HG03442 (cell line): ENCODE measurements around the gene PCMTD2.

Experiments used
- ATAC-seq: cut with Tn5 transposase; IDR thresholded peaks from one replicate; pipeline ENCODE4 v1.9.1; 2021; ENCODE audit warnings: mild to moderate bottlenecking, moderate library complexity; ENCODE audit not compliant: unreplicated experiment

The PCMTD2 gene

GRCh38 chr20:64238115-64238825 lies 17.3 kb upstream of the PCMTD2 start:
- no peak for ATAC-seq

DNA sequence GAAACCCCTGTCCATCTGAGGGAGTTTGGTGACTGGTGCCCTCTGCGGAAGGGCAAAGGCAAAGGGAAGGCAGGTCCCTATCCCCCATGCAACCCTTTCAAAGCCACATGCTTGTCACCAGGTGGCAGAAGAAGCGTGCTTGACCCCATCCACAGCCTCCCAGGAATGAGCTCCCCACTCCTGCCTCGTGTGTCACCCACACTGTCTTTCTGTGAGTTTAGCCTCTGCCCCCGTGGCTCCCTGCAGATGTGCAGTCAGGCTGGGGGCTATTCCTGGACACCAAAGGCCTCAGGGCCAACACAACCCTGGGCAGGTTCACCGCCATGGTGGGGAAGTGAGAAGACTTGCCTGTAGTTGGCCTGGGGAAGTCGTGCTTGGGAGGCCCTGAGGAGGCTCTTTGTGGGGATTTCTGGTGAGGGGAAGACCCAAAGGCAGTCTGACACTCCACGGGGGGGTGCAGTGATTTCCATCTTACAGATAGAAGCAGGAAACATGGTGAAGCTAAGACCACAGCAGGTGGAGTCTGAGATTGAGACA lies 16.6 kb upstream of the PCMTD2 start:
- ATAC-seq, result no peak

GRCh38 chr20:64239449-64240242 lies 15.9 kb upstream of the PCMTD2 start:
- ATAC-seq, result no peak

DNA sequence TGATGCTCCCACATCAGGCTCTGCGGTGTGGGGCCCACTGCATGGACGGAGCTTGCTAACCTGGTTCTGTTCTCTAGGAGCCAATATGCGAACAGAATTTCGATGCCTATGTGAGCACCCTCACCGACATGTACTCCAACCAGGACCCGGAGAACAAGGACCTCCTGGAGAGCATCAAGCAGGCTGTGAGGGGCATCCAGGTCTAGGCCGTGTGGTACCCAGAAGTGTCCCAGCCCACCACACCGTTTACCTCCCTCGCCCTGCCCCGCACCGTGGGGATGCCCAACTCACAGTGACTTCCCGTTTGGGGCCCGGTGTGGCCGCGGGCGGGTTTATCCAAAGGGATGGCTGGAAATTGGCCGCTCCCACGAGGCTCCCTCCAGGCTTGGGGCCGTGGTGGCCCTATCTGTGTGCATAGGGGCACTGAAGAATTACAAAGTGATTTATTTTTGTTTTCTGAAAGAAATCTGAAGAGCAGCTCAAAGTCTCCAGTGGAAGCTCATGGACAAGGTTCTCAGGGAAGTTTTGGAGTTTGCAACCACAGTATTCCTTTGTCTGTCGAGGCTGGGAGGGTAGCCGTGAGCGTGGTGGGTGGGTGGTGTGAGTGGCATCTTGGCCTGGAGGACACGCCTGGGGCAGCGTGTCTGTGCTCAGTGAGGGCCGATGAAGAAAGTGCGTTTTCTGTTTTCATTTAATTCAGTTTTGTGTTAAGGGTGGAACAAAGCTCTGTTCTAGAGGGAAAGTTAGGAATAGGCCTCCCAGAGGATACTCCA lies 15.1 kb upstream of the PCMTD2 start:
- ATAC-seq, result no peak

DNA sequence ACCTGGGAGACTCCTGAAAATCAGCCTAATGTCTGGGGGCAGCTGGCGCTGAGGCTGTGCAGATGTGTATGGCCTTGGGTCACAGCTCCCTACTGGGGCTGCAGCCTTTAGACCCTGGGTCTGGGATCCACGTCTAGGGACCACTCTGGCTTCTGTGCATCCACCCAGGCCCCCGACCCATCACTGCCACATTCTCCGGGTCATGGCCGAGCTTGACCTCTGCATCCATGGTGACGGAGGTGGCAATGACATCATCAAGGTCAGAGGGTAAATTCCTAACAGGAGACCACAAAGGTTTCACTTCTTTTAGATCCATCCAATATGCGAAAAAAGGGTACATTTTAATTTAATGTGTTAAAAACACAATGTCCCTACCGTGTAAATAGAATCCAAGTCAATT lies 14.5 kb upstream of the PCMTD2 start:
- no peak for ATAC-seq

- ATAC-seq, result no peak
Measured at GRCh38 chr20:64242003-64242796, 13.3 kb upstream of the PCMTD2 start.

- no peak for ATAC-seq
Measured at GRCh38 chr20:64242797-64243475, 12.6 kb upstream of the PCMTD2 start.

- ATAC-seq, result no peak
Measured at GRCh38 chr20:64244281-64244805, 11.2 kb upstream of the PCMTD2 start.

- ATAC-seq, result no peak
Measured at GRCh38 chr20:64244870-64245603, 10.5 kb upstream of the PCMTD2 start.

GRCh38 chr20:64245746-64246595 lies 9.6 kb upstream of the PCMTD2 start:
- ATAC-seq, result no peak

- no peak for ATAC-seq
Measured at GRCh38 chr20:64246616-64247306, 8.8 kb upstream of the PCMTD2 start.

DNA sequence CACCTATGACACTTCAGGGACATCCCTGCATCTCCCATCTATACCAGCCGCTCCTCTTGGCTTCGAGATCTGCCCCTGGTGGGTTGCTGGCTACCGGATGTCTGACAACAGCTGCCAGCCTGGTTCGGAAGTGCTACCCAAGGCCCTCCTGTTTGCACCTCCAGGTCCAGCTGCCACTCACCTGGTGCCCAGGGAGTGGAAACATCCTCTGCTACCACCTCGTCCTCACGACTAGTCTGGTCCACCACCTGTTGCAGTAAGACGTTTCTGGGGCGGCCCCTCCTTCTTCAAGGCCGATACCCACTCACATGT lies 8.3 kb upstream of the PCMTD2 start:
- ATAC-seq, result no peak

- no peak for ATAC-seq
Measured at GRCh38 chr20:64247970-64248841, 7.3 kb upstream of the PCMTD2 start.

GRCh38 chr20:64250027-64250426 lies 5.5 kb upstream of the PCMTD2 start:
- ATAC-seq, result no peak

DNA sequence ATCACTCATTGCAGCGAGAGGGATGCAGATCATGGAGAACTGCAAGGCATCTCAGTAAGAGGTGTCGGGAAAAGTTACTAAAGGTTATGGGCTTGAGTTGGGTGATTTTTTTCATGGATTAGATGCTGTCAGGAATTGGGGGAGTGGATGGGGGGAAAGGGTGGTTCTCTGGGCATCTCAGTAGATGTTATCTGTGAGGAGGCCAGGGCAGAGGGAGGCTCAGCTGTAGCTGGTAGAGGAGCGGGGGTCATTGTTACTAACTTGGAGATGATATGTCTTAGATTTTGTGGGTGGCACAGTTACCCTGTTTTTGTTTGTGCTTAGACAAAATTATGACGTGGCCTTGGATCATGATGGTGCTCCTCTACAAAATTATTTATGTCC lies 2.6 kb upstream of the PCMTD2 start:
- ATAC-seq, result no peak

- ATAC-seq, result no peak
Measured at GRCh38 chr20:64253443-64253842, 2.1 kb upstream of the PCMTD2 start.

GRCh38 chr20:64254156-64254555 lies 1.4 kb upstream of the PCMTD2 start:
- no peak for ATAC-seq
